ENCODE data around the gene SUMF1.

The SUMF1 gene

DNA sequence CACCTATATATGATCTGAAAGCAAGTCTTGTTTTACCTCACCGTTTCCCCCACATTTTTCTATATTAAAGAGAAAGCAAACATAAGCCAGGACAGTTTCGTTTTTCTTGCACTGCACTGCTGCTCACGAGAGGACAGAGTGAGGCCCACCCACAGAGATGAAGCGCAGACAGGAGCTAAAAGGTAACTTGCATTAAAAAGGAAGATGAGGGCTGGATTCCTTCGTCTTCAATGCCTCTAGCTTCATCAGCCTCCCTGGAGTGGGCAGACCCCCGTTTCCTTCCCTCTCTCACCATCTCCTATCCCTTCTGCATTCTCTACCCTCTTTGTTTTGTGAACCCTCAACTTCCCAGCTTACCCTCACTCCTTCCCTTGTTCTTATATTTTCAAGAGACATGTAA, 18.9 kb downstream of the SUMF1 start:
- TF ChIP-seq, protein P1, sequence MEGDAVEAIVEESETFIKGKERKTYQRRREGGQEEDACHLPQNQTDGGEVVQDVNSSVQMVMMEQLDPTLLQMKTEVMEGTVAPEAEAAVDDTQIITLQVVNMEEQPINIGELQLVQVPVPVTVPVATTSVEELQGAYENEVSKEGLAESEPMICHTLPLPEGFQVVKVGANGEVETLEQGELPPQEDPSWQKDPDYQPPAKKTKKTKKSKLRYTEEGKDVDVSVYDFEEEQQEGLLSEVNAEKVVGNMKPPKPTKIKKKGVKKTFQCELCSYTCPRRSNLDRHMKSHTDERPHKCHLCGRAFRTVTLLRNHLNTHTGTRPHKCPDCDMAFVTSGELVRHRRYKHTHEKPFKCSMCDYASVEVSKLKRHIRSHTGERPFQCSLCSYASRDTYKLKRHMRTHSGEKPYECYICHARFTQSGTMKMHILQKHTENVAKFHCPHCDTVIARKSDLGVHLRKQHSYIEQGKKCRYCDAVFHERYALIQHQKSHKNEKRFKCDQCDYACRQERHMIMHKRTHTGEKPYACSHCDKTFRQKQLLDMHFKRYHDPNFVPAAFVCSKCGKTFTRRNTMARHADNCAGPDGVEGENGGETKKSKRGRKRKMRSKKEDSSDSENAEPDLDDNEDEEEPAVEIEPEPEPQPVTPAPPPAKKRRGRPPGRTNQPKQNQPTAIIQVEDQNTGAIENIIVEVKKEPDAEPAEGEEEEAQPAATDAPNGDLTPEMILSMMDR (IDR thresholded peaks at IDR 0.05; ENCODE audit: low read depth, low read length), result no peak
- DNase-seq (ENCODE audit: low read depth in 2 of 2), result no peak
- no peak overlapping the region for H3K4me3 ChIP-seq (replicated peaks in 1 of 2; ENCODE audit: low read depth in 2 of 2, low read length in 2 of 2)

DNA sequence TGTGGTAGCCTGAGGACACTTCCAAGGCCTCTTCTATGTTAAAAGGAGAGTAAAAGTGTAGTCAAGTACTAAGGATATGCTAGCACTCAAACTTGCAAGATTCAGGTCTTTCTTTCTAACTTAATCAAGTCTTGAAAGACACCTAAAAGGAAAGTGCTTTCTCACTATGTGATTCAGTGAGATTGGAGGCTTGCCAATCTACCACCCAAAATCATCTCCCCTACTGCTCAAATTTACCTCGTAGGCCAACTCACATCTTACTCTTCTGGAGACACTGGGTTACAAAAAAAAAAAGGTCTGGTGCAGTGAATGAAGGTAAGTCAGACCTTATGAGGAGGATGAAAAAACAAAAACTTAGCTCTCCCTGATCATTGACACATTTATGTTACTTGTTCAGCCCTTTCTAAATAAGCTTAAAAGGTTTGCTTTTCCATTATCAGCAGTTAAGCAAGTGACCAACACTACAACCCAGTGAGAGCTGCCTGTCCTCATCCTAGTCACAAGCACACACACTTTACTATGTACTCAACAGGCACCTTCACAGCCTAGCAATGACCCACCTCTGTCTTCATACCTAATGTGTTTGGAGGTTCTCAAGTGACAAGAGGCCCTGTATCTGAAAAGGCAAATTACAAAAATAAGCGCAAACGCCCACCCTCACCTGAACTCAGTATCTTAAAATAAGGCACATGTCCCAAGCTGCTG, 19.6 kb downstream of the SUMF1 start:
- no peak for DNase-seq (ENCODE audit: low read depth in 2 of 2)
- TF ChIP-seq, protein P1 (IDR thresholded peaks at IDR 0.05; ENCODE audit: low read depth, low read length), result no peak
- no peak overlapping the region for H3K4me3 ChIP-seq (replicated peaks in 1 of 2; ENCODE audit: low read depth in 2 of 2, low read length in 2 of 2)

DNA sequence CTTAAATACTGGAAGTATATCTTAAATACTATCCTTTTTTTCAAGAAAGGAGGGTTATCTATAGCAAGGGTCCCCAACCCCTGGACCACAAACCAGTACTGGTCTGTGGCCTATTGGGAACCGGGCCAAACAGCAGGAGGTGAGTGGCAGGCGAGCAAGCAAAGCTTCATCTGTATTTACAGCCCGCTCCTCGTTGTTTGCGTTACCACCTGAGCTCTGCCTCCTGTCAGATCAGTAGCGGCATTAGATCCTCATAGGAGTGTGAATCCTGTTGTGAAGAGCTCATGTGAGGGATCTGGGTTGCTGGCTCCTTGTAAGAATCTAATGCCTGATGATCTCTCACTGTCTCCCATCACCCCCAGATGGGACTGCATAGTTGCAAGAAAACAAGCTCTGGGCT, 26.1 kb downstream of the SUMF1 start:
- no peak for DNase-seq (ENCODE audit: low read depth in 2 of 2)
- TF ChIP-seq, protein P1 (IDR thresholded peaks at IDR 0.05; ENCODE audit: low read depth, low read length), result no peak
- H3K4me3 ChIP-seq (replicated peaks in 1 of 2; ENCODE audit: low read depth in 2 of 2, low read length in 2 of 2), result no peak overlapping the region

DNA sequence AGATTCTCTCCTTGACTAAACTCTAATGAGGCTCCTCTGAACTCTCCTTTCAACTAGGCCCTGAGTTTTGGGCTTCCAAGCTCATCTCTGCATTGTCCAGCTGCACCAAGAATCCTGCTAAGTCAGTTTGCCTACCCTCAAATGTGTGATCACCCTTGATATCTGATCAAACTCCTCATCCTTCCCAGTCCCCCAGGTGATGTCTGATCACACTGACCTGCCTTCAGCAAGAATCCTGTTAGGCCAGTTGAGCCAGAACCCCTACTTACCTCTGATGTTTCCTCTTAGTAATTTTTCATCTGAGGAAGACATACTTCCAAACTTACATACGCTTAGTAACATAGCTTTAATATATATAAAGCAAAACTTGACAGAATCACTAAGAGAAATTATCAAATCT, 28.8 kb downstream of the SUMF1 start:
- TF ChIP-seq, protein P1 (IDR thresholded peaks at IDR 0.05; ENCODE audit: low read depth, low read length), result no peak
- no peak overlapping the region for H3K4me3 ChIP-seq (replicated peaks in 1 of 2; ENCODE audit: low read depth in 2 of 2, low read length in 2 of 2)
- no peak for DNase-seq (ENCODE audit: low read depth in 2 of 2)

DNA sequence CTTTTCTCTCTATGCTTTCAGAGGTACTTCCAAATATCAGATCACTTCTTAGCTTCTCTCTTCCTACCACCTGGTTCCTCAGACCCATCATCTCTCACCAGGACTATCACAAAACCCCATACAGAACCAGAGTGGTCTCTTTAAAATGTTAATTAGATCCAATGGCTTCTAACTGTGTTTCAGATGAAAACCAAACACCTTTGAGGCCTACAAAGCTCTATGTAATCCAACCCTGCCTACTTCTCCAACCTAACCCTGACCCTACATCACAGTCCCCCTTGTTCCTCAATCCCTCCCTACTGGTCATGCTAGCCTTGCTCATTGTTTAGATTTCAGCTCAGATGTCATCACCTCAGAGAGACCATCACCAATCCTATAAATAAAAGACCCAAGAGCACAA, 34.8 kb downstream of the SUMF1 start:
- no peak overlapping the region for H3K4me3 ChIP-seq (replicated peaks in 1 of 2; ENCODE audit: low read depth in 2 of 2, low read length in 2 of 2)
- TF ChIP-seq, protein P1 (IDR thresholded peaks at IDR 0.05; ENCODE audit: low read depth, low read length), result no peak
- DNase-seq (ENCODE audit: low read depth in 2 of 2), result no peak

DNA sequence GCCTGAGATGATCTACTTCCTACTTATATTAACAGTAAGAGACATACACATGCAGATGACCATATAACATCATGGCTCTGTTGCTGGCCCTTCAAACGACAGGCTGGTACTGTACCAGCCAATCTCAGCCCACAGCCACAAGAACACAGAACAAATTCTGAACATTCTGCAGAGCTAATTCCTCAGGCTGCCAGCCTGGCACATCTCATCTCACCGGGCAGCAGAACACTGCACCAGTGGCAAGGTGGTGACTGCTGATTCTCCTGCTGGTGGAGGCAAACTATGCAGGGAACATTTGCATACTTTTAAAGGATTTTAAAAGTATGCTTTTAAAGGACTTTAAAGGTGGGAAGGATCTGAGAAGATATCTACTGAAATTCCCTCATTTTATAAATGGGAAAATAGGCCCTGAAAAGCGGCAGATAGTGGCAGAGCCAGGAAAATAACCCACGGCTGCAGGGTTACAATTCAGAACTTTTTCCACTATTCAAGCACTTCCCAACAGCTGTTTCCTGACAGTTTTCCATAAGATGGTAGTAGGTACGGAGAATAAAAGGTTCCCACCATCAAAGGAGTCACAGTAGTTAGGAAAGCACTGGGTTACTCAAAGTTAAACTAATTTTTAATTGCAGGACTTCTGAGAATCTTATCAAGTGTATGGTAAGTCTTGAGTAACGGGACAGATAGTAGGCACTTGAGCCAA, 37.3 kb downstream of the SUMF1 start:
- TF ChIP-seq, protein P1 (IDR thresholded peaks at IDR 0.05; ENCODE audit: low read depth, low read length), result peak; percentile 9
- no peak overlapping the region for H3K4me3 ChIP-seq (replicated peaks in 1 of 2; ENCODE audit: low read depth in 2 of 2, low read length in 2 of 2)
- DNase-seq (ENCODE audit: low read depth in 2 of 2), result no peak
